Measurements from ENCODE around the gene GSE1.

Gene GSE1

GRCh38 chr16:85637061-85637807, 24.1 kb downstream of the GSE1 start:
- no peak for ATAC-seq (ENCODE audit: low read depth)
- peaks cover 13% of the 10 kb centered on the region for H3K4me1 ChIP-seq (ENCODE audit: insufficient read depth, poor library complexity, severe bottlenecking)
- DNase-seq (ENCODE audit: low spot score), result no peak
- H3K36me3 ChIP-seq (ENCODE audit: low read depth), result no peaks in the 10 kb centered on the region
- H3K27ac ChIP-seq (ENCODE audit: poor library complexity, severe bottlenecking), result no peak overlapping the region
- H3K9me3 ChIP-seq (ENCODE audit: severe bottlenecking), result no peaks in the 10 kb centered on the region
- no peaks in the 10 kb centered on the region for H3K27me3 ChIP-seq (ENCODE audit: insufficient read depth, poor library complexity, severe bottlenecking)
- TF ChIP-seq CTCF (IDR thresholded peaks at IDR 0.05; ENCODE audit: poor library complexity, severe bottlenecking), result no peak
- H3K4me3 ChIP-seq (ENCODE audit: severe bottlenecking), result no peak overlapping the region

DNA sequence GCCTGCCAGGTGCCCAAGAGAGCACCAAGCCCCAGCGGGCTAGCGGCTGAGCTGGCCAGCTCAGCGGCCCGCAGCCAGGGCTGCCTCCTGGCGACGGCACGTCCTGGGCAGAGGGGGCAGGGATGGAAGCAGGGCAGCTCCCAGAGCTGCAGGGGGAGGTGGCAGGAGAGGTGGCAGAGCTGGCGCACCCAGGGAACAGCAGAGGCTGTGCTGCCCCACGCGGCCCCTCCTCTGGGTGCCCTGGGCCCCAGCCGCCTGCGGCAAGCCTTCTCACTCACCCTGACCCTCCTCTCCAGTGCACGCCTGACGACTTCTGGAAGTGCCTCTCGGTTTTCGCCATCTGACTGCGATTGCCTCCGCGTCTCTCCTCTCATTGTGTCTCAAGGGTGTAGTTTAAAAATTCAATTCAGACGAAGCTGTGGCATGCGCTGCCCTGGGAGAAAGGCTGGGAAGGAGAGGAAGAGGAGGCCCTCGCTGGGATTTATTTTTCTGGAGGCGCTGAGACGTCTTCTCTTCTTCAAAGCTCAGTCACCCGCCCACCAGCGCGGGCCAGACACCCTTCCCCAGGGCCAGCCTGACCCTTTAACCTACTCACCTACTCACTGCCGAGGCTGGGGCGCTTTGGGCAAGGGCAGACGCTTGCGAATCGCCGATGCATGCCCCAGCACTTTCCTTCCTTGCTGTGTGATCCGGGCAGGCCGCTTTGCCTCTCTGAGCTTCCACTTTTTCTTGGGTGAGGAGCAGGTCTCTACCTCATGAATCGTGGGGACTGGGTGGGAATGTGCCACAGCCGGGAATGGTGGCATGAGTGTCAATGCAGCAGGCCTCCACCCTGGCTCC, 24.9 kb downstream of the GSE1 start:
- ATAC-seq (ENCODE audit: low read depth), result no peak
- Histone ChIP-seq H3K27ac (ENCODE audit: poor library complexity, severe bottlenecking) (no peak overlapping the region), H3K9me3 (ENCODE audit: severe bottlenecking) (no peaks in the 10 kb centered on the region), H3K27me3 (ENCODE audit: insufficient read depth, poor library complexity, severe bottlenecking) (no peaks in the 10 kb centered on the region), H3K4me1 (ENCODE audit: insufficient read depth, poor library complexity, severe bottlenecking) (peaks cover 13% of the 10 kb centered on the region), H3K36me3 (ENCODE audit: low read depth) (no peaks in the 10 kb centered on the region), H3K4me3 (ENCODE audit: severe bottlenecking) (no peak overlapping the region)
- no peak for DNase-seq (ENCODE audit: low spot score)
- no peak for TF ChIP-seq CTCF (IDR thresholded peaks at IDR 0.05; ENCODE audit: poor library complexity, severe bottlenecking)

DNA sequence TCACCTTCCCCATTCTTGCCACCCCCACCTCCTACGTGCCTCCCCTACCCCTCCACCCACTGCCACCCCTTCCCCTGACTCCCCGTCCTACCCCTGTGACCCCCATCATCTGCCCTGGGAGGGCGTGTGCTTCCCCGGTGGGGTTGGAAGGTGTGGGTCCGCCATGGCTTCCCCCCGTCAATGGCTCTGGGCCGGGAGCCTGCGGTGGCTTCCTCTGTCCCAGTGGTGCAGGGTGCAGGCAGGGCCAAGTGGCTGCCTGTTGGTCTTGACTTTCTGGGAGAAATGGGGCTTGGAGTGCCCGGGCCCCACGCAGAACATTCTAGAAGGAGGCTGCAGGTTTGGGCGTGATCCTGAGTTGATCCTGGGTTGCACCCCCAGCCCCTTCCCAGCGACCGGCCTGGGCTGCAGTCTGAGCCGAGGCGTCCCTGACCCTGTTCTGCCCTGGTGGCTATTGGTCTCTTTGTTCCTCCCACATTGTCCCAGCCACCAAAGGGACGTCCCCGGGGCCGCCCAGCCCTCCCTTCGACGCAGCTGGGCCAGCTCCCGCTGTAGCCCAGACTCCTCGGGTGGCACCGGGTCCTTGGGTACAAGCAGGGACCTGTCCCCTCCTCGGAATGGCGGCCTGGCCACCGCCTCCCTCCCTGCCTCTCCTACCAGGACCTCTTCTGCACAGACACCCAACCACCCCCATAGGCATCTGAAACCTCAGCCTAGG, 25.7 kb downstream of the GSE1 start:
- H3K27me3 ChIP-seq (ENCODE audit: insufficient read depth, poor library complexity, severe bottlenecking), result no peaks in the 10 kb centered on the region
- no peaks in the 10 kb centered on the region for H3K9me3 ChIP-seq (ENCODE audit: severe bottlenecking)
- H3K27ac ChIP-seq (ENCODE audit: poor library complexity, severe bottlenecking), result no peak overlapping the region
- no peak for TF ChIP-seq CTCF (IDR thresholded peaks at IDR 0.05; ENCODE audit: poor library complexity, severe bottlenecking)
- H3K4me1 ChIP-seq (ENCODE audit: insufficient read depth, poor library complexity, severe bottlenecking), result peaks cover 13% of the 10 kb centered on the region
- ATAC-seq (ENCODE audit: low read depth), result no peak
- DNase-seq (ENCODE audit: low spot score), result no peak
- H3K4me3 ChIP-seq (ENCODE audit: severe bottlenecking), result no peak overlapping the region
- H3K36me3 ChIP-seq (ENCODE audit: low read depth), result no peaks in the 10 kb centered on the region

DNA sequence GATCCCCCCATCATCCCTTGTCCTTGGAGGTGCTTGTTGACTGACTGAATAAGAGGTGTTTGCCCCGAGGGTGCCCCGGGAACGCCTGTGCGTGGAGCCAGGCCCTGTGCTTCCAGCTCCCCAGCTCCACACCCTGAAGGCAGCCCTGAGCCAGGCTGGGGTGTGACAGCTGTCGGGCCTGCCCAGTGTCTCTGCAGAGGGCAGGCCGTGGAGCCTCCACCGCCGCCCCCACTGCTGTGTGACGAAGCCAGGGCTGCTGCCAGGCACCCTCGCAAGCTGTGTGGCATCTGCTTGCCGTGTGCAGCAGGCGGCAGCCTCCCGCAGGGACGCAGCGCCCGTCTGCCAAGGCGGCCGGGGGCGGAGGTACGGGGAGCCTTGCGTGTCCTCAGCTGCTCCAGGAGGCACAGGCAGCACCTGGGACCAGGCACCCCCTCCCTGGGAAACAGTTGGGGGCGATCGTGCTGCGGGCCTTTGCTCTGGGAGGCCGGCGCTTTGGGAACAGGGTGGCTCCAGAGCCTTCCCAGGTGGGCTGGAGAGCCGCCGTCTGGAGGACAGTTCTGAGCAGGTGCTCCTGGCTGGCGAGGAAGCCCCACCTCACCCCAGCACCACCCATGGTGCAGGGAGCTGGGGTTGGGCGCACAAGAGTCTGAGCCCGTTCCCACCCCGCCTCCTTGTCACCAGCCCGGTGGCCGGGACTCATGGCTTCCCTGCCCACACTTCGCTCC, 26.6 kb downstream of the GSE1 start:
- Histone ChIP-seq H3K36me3 (ENCODE audit: low read depth) (no peaks in the 10 kb centered on the region), H3K4me1 (ENCODE audit: insufficient read depth, poor library complexity, severe bottlenecking) (peaks cover 16% of the 10 kb centered on the region), H3K4me3 (ENCODE audit: severe bottlenecking) (no peak overlapping the region), H3K27ac (ENCODE audit: poor library complexity, severe bottlenecking) (no peak overlapping the region), H3K9me3 (ENCODE audit: severe bottlenecking) (no peaks in the 10 kb centered on the region), H3K27me3 (ENCODE audit: insufficient read depth, poor library complexity, severe bottlenecking) (no peaks in the 10 kb centered on the region)
- no peak for TF ChIP-seq CTCF (IDR thresholded peaks at IDR 0.05; ENCODE audit: poor library complexity, severe bottlenecking)
- no peak for DNase-seq (ENCODE audit: low spot score)
- ATAC-seq (ENCODE audit: low read depth), result 0 out of 3 replicates have a peak, but pooled peaks have one; percentile 5

Measured in RWPE2 (cell line).